DND-41 (cell line): Measurements from ENCODE around the gene PCED1B.
"Not testable (repeated sequence)": the region's sequence is repeated elsewhere in the genome, so short reads cannot be mapped to it uniquely, and the experiment has no call there.

Experiments
- ATAC-seq: fragments of 200-7000 bp; cut with Tn5 transposase; 3 replicates; pipeline ENCODE4 v1.9.1; 2021; ENCODE audit warnings: low read depth; ENCODE audit not compliant: insufficient read depth
- DNase-seq: peaks from one replicate; pipeline ENCODE4 v3.0.0-alpha.2; 2020
- H2AFZ ChIP-seq: 2 replicates; pipeline ENCODE4 v1.6.0; 2012; ENCODE audit warnings: low read depth, low read length
- H3K27ac ChIP-seq: 2 replicates; pipeline ENCODE4 v1.5.1; 2012; ENCODE audit warnings: low read length, inconsistent platforms
- H3K27me3 ChIP-seq: fragments of 200-600 bp; sonication (generic); 2 replicates; pipeline ENCODE4 v1.6.0; 2012; ENCODE audit warnings: low read length, mild to moderate bottlenecking, inconsistent platforms; ENCODE audit not compliant: insufficient read depth, poor library complexity
- H3K36me3 ChIP-seq: 2 replicates; pipeline ENCODE4 v1.5.1; 2012; ENCODE audit warnings: low read length, inconsistent platforms; ENCODE audit not compliant: insufficient read depth
- H3K4me1 ChIP-seq: 2 replicates; pipeline ENCODE4 v1.5.1; 2012; ENCODE audit warnings: mild to moderate bottlenecking, low read length; ENCODE audit not compliant: insufficient read depth
- H3K4me2 ChIP-seq: 2 replicates; pipeline ENCODE4 v1.6.0; 2012; ENCODE audit warnings: mild to moderate bottlenecking, moderate library complexity, low read length, inconsistent platforms; ENCODE audit not compliant: insufficient read depth
- H3K4me3 ChIP-seq, 2 experiments: fragments of 200-600 bp in 1 of 2; shearing (Covaris generic) in 1 of 2; 2 replicates each; pipeline ENCODE4 v1.5.1; 2012 to 2016; ENCODE audit warnings: inconsistent platforms in 2 of 2, low read length in 2 of 2, mild to moderate bottlenecking in 2 of 2, low read depth in 1 of 2, moderate library complexity in 1 of 2
- H3K79me2 ChIP-seq: 2 replicates; pipeline ENCODE4 v1.6.0; 2012; ENCODE audit warnings: low read length, inconsistent platforms; ENCODE audit not compliant: insufficient read depth
- H3K9ac ChIP-seq: 2 replicates; pipeline ENCODE4 v1.6.0; 2012; ENCODE audit warnings: low read depth, mild to moderate bottlenecking, inconsistent platforms, low read length, moderate library complexity
- H3K9me3 ChIP-seq: 2 replicates; pipeline ENCODE4 v1.5.1; 2012; ENCODE audit warnings: low read length, moderate library complexity, mild to moderate bottlenecking, inconsistent platforms; ENCODE audit not compliant: insufficient read depth, severe bottlenecking
- H4K20me1 ChIP-seq: 2 replicates; pipeline ENCODE4 v1.6.0; 2012; ENCODE audit warnings: low read length; ENCODE audit not compliant: insufficient read depth
- CTCF ChIP-seq: IDR thresholded peaks from 2 replicates; pipeline ENCODE4 v1.5.1; 2012; ENCODE audit warnings: borderline replicate concordance, low read length, moderate library complexity, mild to moderate bottlenecking; ENCODE audit not compliant: poor library complexity, severe bottlenecking; ENCODE audit errors: extremely low read depth
- EZH2 ChIP-seq: IDR thresholded peaks from 3 replicates; pipeline ENCODE4 v1.6.1; 2012; ENCODE audit warnings: borderline replicate concordance, low read depth, mild to moderate bottlenecking, moderate library complexity, low read length, inconsistent platforms; ENCODE audit not compliant: severe bottlenecking

PCED1B gene

GRCh38 chr12:47048541-47048940 is 30.9 kb upstream of the PCED1B start:
- TF ChIP-seq CTCF (no peak), EZH2 (no peak)
- DNase-seq (no peak), ATAC-seq (no peak)
- Histone ChIP-seq H4K20me1 (no peaks in the 10 kb centered on the region), H3K4me1 (no peaks in the 10 kb centered on the region), H3K9me3 (peaks cover 4% of the 10 kb centered on the region), H2AFZ (no peak overlapping the region), H3K9ac (no peak overlapping the region), H3K79me2 (no peaks in the 10 kb centered on the region), H3K4me2 (no peak overlapping the region), H3K4me3 (no peak overlapping the region), H3K27ac (no peak overlapping the region), H3K27me3 (no peaks in the 10 kb centered on the region), H3K36me3 (no peaks in the 10 kb centered on the region)

- not testable (repeated sequence) for H3K4me2 ChIP-seq, H3K9ac ChIP-seq, ATAC-seq, H3K9me3 ChIP-seq, H3K27me3 ChIP-seq, H3K27ac ChIP-seq, H4K20me1 ChIP-seq, H3K79me2 ChIP-seq, DNase-seq, H3K4me3 ChIP-seq, H3K4me1 ChIP-seq, H3K36me3 ChIP-seq, H2AFZ ChIP-seq
Observed at GRCh38 chr12:47051291-47051690, 28.1 kb upstream of the PCED1B start.

- no peak for DNase-seq
- no peaks in the 10 kb centered on the region for H4K20me1 ChIP-seq
- H3K9me3 ChIP-seq: peaks cover 9% of the 10 kb centered on the region
- no peaks in the 10 kb centered on the region for H3K4me1 ChIP-seq
- H3K36me3 ChIP-seq: no peaks in the 10 kb centered on the region
- H3K27ac ChIP-seq: no peak overlapping the region
- TF ChIP-seq CTCF (no peak), EZH2 (no peak)
- H3K4me3 ChIP-seq: no peak overlapping the region
- no peaks in the 10 kb centered on the region for H3K27me3 ChIP-seq
- H2AFZ ChIP-seq: no peak overlapping the region
- no peak overlapping the region for H3K4me2 ChIP-seq
- H3K9ac ChIP-seq: no peak overlapping the region
- H3K79me2 ChIP-seq: no peaks in the 10 kb centered on the region
- ATAC-seq: no peak
Observed at GRCh38 chr12:47052274-47052673, 27.1 kb upstream of the PCED1B start.

- Histone ChIP-seq H3K27ac (no peak overlapping the region), H3K4me3 (no peak overlapping the region), H3K79me2 (no peaks in the 10 kb centered on the region), H3K4me1 (no peaks in the 10 kb centered on the region), H3K27me3 (no peaks in the 10 kb centered on the region), H3K9me3 (peaks cover 9% of the 10 kb centered on the region), H3K4me2 (no peak overlapping the region), H3K36me3 (no peaks in the 10 kb centered on the region), H4K20me1 (no peaks in the 10 kb centered on the region), H2AFZ (no peak overlapping the region), H3K9ac (no peak overlapping the region)
- TF ChIP-seq CTCF (no peak), EZH2 (no peak)
- DNase-seq (no peak), ATAC-seq (no peak)
Observed at GRCh38 chr12:47053961-47054360, 25.5 kb upstream of the PCED1B start.
